ENCODE measurements around the gene EPOP.

The EPOP gene

GRCh38 chr17:38705803-38706504 is 31.2 kb upstream of the EPOP start:
- DNase-seq (ENCODE audit: low spot score): peak; percentile 88

- peak; percentile 83 for DNase-seq (ENCODE audit: low spot score)
Observed at GRCh38 chr17:38705523-38705802, 30.7 kb upstream of the EPOP start.

- DNase-seq (ENCODE audit: low spot score): peak; percentile 96
Observed at GRCh38 chr17:38704606-38705522, 30.1 kb upstream of the EPOP start, which contains the start of gene MLLT6. Gene MLLT6 (plus strand): TSS chr17:38705273. CDS start chr17:38705633, 360 bp downstream.

GRCh38 chr17:38703742-38704605 is 29.2 kb upstream of the EPOP start:
- DNase-seq (ENCODE audit: low spot score): peak; percentile 79

GRCh38 chr17:38702916-38703741 is 28.4 kb upstream of the EPOP start:
- no peak for DNase-seq (ENCODE audit: low spot score)

- DNase-seq (ENCODE audit: low spot score): peak; percentile 97
Observed at GRCh38 chr17:38702166-38702915, 27.6 kb upstream of the EPOP start.

- DNase-seq (ENCODE audit: low spot score): no peak
Observed at GRCh38 chr17:38701504-38702165, 26.9 kb upstream of the EPOP start.

GRCh38 chr17:38698760-38699159 is 24.0 kb upstream of the EPOP start:
- DNase-seq (ENCODE audit: low spot score): no peak

- no peak for DNase-seq (ENCODE audit: low spot score)
Observed at GRCh38 chr17:38697061-38697820, 22.5 kb upstream of the EPOP start.

GRCh38 chr17:38693700-38694329 is 19.1 kb upstream of the EPOP start:
- no peak for DNase-seq (ENCODE audit: low spot score)

- DNase-seq (ENCODE audit: low spot score): no peak
Observed at GRCh38 chr17:38691154-38691553, 16.4 kb upstream of the EPOP start.

GRCh38 chr17:38690386-38690785 is 15.6 kb upstream of the EPOP start:
- peak; percentile 70 for DNase-seq (ENCODE audit: low spot score)

GRCh38 chr17:38687286-38687685 is 12.5 kb upstream of the EPOP start:
- DNase-seq (ENCODE audit: low spot score): no peak

- no peak for DNase-seq (ENCODE audit: low spot score)
Observed at GRCh38 chr17:38685491-38685890, 10.7 kb upstream of the EPOP start.

- no peak for DNase-seq (ENCODE audit: low spot score)
Observed at GRCh38 chr17:38681096-38681495, 6.3 kb upstream of the EPOP start.

GRCh38 chr17:38677819-38678218 is 3.1 kb upstream of the EPOP start:
- no peak for DNase-seq (ENCODE audit: low spot score)

GRCh38 chr17:38676706-38677504 is 2.1 kb upstream of the EPOP start:
- DNase-seq (ENCODE audit: low spot score): peak; percentile 93
